ACC112 (cell line): ENCODE measurements around the gene USP9X.

ENCODE experiments used
- H2AFZ ChIP-seq: fragments of 200-600 bp; sonication (generic); one replicate; pipeline ENCODE4 v1.6.0; 2017; ENCODE audit warnings: antibody characterized with exemption, low read length; ENCODE audit not compliant: unreplicated experiment
- H3K27ac ChIP-seq: fragments of 200-600 bp; sonication (generic); 2 replicates; pipeline ENCODE4 v1.5.1; 2014; ENCODE audit warnings: low read depth, mild to moderate bottlenecking, antibody characterized with exemption, low read length, moderate library complexity
- H3K27me3 ChIP-seq: fragments of 200-600 bp; sonication (generic); 2 replicates; pipeline ENCODE4 v1.6.1; 2014; ENCODE audit warnings: mild to moderate bottlenecking, antibody characterized with exemption, low read length, moderate library complexity, mixed read lengths; ENCODE audit not compliant: insufficient read depth
- H3K36me3 ChIP-seq: fragments of 200-600 bp; sonication (generic); 2 replicates; pipeline ENCODE4 v1.6.1; 2016; ENCODE audit warnings: mild to moderate bottlenecking, antibody characterized with exemption, low read length, moderate library complexity, mixed read lengths; ENCODE audit not compliant: insufficient read depth
- H3K4me1 ChIP-seq: fragments of 200-600 bp; sonication (generic); one replicate; pipeline ENCODE4 v1.6.1; 2016; ENCODE audit warnings: low read length, mixed read lengths; ENCODE audit not compliant: insufficient read depth, unreplicated experiment, control insufficient read depth
- H3K4me3 ChIP-seq: fragments of 200-600 bp; sonication (generic); 2 replicates; pipeline ENCODE4 v1.5.1; 2014; ENCODE audit warnings: mild to moderate bottlenecking, low read depth, low read length
- H3K79me2 ChIP-seq: fragments of 200-600 bp; sonication (generic); one replicate; pipeline ENCODE4 v1.6.0; 2016; ENCODE audit warnings: low read length; ENCODE audit not compliant: control insufficient read depth, unreplicated experiment, insufficient read depth

USP9X gene

GRCh38 chrX:41085878-41086626, 807 bp downstream of the USP9X start:
- peak overlapping the region; percentile 100 for H3K27ac ChIP-seq
- peak overlapping the region; percentile 85 for H3K4me3 ChIP-seq
- no peaks in the 10 kb centered on the region for H3K27me3 ChIP-seq
- H3K4me1 ChIP-seq, result peaks cover 17% of the 10 kb centered on the region
- H2AFZ ChIP-seq, result no peak overlapping the region
- H3K36me3 ChIP-seq, result no peaks in the 10 kb centered on the region
- H3K79me2 ChIP-seq, result peaks cover 59% of the 10 kb centered on the region

GRCh38 chrX:41086627-41086932, 1.3 kb downstream of the USP9X start:
- H3K27ac ChIP-seq, result peak overlapping the region; percentile 100
- H2AFZ ChIP-seq, result no peak overlapping the region
- no peaks in the 10 kb centered on the region for H3K27me3 ChIP-seq

GRCh38 chrX:41087201-41087600, 2.0 kb downstream of the USP9X start:
- H3K27ac ChIP-seq, result peak overlapping the region; percentile 100
- no peak overlapping the region for H2AFZ ChIP-seq
- peaks cover 70% of the 10 kb centered on the region for H3K79me2 ChIP-seq
- H3K4me1 ChIP-seq, result peaks cover 29% of the 10 kb centered on the region
- peak overlapping the region; percentile 85 for H3K4me3 ChIP-seq
- H3K36me3 ChIP-seq, result no peaks in the 10 kb centered on the region
- H3K27me3 ChIP-seq, result no peaks in the 10 kb centered on the region

More at GRCh38 chrX:41086627-41086932, 1.3 kb downstream of the USP9X start:
- Histone ChIP-seq H3K4me3 (peak overlapping the region; percentile 85), H3K4me1 (peaks cover 22% of the 10 kb centered on the region), H3K36me3 (no peaks in the 10 kb centered on the region), H3K79me2 (peaks cover 64% of the 10 kb centered on the region)

GRCh38 chrX:41090568-41091238, 5.5 kb downstream of the USP9X start:
- peaks cover 31% of the 10 kb centered on the region for H3K4me1 ChIP-seq
- no peaks in the 10 kb centered on the region for H3K27me3 ChIP-seq
- H3K79me2 ChIP-seq, result peaks cover 99% of the 10 kb centered on the region
- peak overlapping the region; percentile 68 for H3K4me3 ChIP-seq
- H3K36me3 ChIP-seq, result no peaks in the 10 kb centered on the region
- no peak overlapping the region for H2AFZ ChIP-seq
- peak overlapping the region; percentile 57 for H3K27ac ChIP-seq

GRCh38 chrX:41092776-41093175, 7.5 kb downstream of the USP9X start:
- H3K36me3 ChIP-seq, result no peaks in the 10 kb centered on the region
- peaks cover 99% of the 10 kb centered on the region for H3K79me2 ChIP-seq
- H3K27me3 ChIP-seq, result no peaks in the 10 kb centered on the region
- H2AFZ ChIP-seq, result no peak overlapping the region
- H3K27ac ChIP-seq, result no peak overlapping the region
- H3K4me3 ChIP-seq, result no peak overlapping the region
- H3K4me1 ChIP-seq, result peaks cover 48% of the 10 kb centered on the region

GRCh38 chrX:41095174-41095573, 9.9 kb downstream of the USP9X start:
- no peak overlapping the region for H2AFZ ChIP-seq
- H3K27ac ChIP-seq, result no peak overlapping the region
- H3K4me3 ChIP-seq, result no peak overlapping the region
- H3K4me1 ChIP-seq, result peaks cover 41% of the 10 kb centered on the region
- H3K36me3 ChIP-seq, result no peaks in the 10 kb centered on the region
- no peaks in the 10 kb centered on the region for H3K27me3 ChIP-seq
- H3K79me2 ChIP-seq, result peaks cover 97% of the 10 kb centered on the region

- Histone ChIP-seq H3K27ac (no peak overlapping the region; the same call in 1 of the 2 replicates), H2AFZ (no peak overlapping the region), H3K4me1 (peaks cover 39% of the 10 kb centered on the region), H3K27me3 (no peaks in the 10 kb centered on the region), H3K36me3 (no peaks in the 10 kb centered on the region), H3K4me3 (no peak overlapping the region), H3K79me2 (peaks cover 94% of the 10 kb centered on the region)
These were observed 10.7 kb downstream of the USP9X start for GRCh38 chrX:41095908-41096307.

GRCh38 chrX:41096339-41096955, 11.2 kb downstream of the USP9X start:
- no peak overlapping the region for H3K4me3 ChIP-seq
- no peak overlapping the region for H2AFZ ChIP-seq
- no peaks in the 10 kb centered on the region for H3K27me3 ChIP-seq
- no peaks in the 10 kb centered on the region for H3K36me3 ChIP-seq
- peaks cover 94% of the 10 kb centered on the region for H3K79me2 ChIP-seq
- H3K4me1 ChIP-seq, result peaks cover 34% of the 10 kb centered on the region
- H3K27ac ChIP-seq, result peak overlapping the region; percentile 39

GRCh38 chrX:41097326-41097725, 12.1 kb downstream of the USP9X start:
- H2AFZ ChIP-seq, result no peak overlapping the region
- no peaks in the 10 kb centered on the region for H3K36me3 ChIP-seq
- no peak overlapping the region for H3K4me3 ChIP-seq
- peaks cover 26% of the 10 kb centered on the region for H3K4me1 ChIP-seq
- H3K27me3 ChIP-seq, result no peaks in the 10 kb centered on the region
- peaks cover 93% of the 10 kb centered on the region for H3K79me2 ChIP-seq
- H3K27ac ChIP-seq, result peak overlapping the region; percentile 39

GRCh38 chrX:41100200-41100599, 15.0 kb downstream of the USP9X start:
- Histone ChIP-seq H3K27ac (no peak overlapping the region), H3K4me1 (peaks cover 22% of the 10 kb centered on the region), H3K27me3 (no peaks in the 10 kb centered on the region), H2AFZ (no peak overlapping the region), H3K79me2 (peaks cover 93% of the 10 kb centered on the region), H3K36me3 (no peaks in the 10 kb centered on the region), H3K4me3 (no peak overlapping the region)
